Measurements from ENCODE around the gene PPM1A. TPM values are rescaled to one million over a fixed set of nuclear protein-coding genes. Genes with fewer than 3 reads are reported as not detected.

The PPM1A gene
- total RNA-seq, 8 experiments from 2014 or later, result 19.5 to 36.3 (median 32.6) TPM

DNA sequence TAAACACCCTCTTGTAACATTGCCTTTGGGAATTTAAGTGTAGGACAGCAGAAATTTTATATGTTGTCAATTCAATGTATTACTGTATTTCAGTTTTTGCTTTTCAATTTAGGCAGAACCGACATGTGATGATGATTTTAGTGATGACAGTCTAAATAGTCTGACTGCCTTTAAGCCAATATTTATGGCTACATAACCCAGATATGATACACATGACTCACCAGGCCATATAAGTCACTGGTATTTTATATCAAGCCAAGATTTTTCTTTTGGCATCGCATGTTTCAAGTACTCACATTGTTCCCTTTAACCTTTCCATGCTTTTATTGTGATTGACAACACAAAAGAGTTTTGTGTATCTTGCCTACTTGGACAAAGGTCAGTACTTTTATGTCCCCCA is 13.6 kb upstream of the PPM1A start:
- no peaks in the 10 kb centered on the region for H3K4me1 ChIP-seq (replicated peaks in 1 of 2)
- H3K4me3 ChIP-seq, result no peak overlapping the region
- no peak overlapping the region for H3K27ac ChIP-seq
- WGBS, 10 experiments, result 10 to 100% (median 78%) methylated on average over 1 to 2 of the region's 2 CpGs
- ATAC-seq (replicated peaks in 6 of 8), result no peak
- in situ Hi-C loops (cut with MboI; ENCODE audit: low pct_unique_long_range_greater_than_20kb in 2 of 9, low sequenced_read_pairs in 9 of 9, unreplicated experiment in 9 of 9), result no loop called here

DNA sequence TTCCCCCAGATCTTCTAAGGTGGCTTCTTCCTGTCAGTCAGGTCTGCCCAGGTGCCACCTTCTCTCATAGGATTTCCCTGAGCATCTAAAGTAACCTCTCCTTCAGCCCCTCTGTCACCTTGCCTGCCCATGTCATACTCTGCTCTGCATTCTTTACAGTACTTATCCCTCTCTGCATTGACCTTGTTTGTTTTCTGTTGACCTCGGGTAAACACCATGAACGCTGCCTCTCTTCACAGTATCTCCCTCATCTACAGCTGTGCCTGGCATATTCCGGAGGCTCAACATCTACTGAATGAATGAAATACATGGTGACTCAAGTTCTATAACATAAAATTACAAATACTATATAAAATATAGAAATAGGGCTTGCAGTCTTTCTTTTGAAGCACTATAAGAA is 10.1 kb upstream of the PPM1A start:
- no peak for ATAC-seq (replicated peaks in 6 of 8)
- Histone ChIP-seq H3K4me3 (no peak overlapping the region), H3K4me1 (replicated peaks in 1 of 2) (no peaks in the 10 kb centered on the region), H3K27ac (no peak overlapping the region)
- 22 to 100% (median 72%) methylated on average over 2 to 3 of the region's 3 CpGs; no CpG with 5 or more reads in 5 of the 10 experiments for WGBS, 10 experiments
- in situ Hi-C loops (cut with MboI; ENCODE audit: low pct_unique_long_range_greater_than_20kb in 2 of 9, low sequenced_read_pairs in 9 of 9, unreplicated experiment in 9 of 9), result no loop called here

- WGBS, 10 experiments, result 15 to 100% (median 64%) methylated on average over 1 to 6 of the region's 7 CpGs; no CpG with 5 or more reads in 1 of the 10 experiments
- H3K4me1 ChIP-seq (replicated peaks in 1 of 2), result no peaks in the 10 kb centered on the region
- no peak for ATAC-seq (replicated peaks in 6 of 8)
- no peak overlapping the region for H3K4me3 ChIP-seq
- H3K27ac ChIP-seq, result no peak overlapping the region
- in situ Hi-C loops (cut with MboI; ENCODE audit: low pct_unique_long_range_greater_than_20kb in 2 of 9, low sequenced_read_pairs in 9 of 9, unreplicated experiment in 9 of 9), result no loop called here
These were observed 8.7 kb upstream of the PPM1A start for GRCh38 chr14:60240139-60240856.

- in situ Hi-C loops (cut with MboI; ENCODE audit: low pct_unique_long_range_greater_than_20kb in 2 of 9, low sequenced_read_pairs in 9 of 9, unreplicated experiment in 9 of 9), result no loop called here
- no peak overlapping the region for H3K4me3 ChIP-seq
- no peak overlapping the region for H3K27ac ChIP-seq
- WGBS, 10 experiments, result 0 to 86% (median 43%) methylated on average over 1 of the region's 1 CpG; no CpG with 5 or more reads in 3 of the 10 experiments
- ATAC-seq (replicated peaks in 6 of 8), result no peak
- H3K4me1 ChIP-seq (replicated peaks in 1 of 2), result no peaks in the 10 kb centered on the region
These were observed 7.9 kb upstream of the PPM1A start for GRCh38 chr14:60241091-60241490.

- 20 to 100% (median 87%) methylated on average over 1 to 2 of the region's 2 CpGs; no CpG with 5 or more reads in 5 of the 10 experiments for WGBS, 10 experiments
- Histone ChIP-seq H3K4me1 (replicated peaks in 1 of 2) (no peaks in the 10 kb centered on the region), H3K27ac (no peak overlapping the region), H3K4me3 (no peak overlapping the region)
- ATAC-seq (replicated peaks in 6 of 8), result no peak
- in situ Hi-C loops (cut with MboI; ENCODE audit: low pct_unique_long_range_greater_than_20kb in 2 of 9, low sequenced_read_pairs in 9 of 9, unreplicated experiment in 9 of 9), result no loop called here
These were observed 6.6 kb upstream of the PPM1A start for GRCh38 chr14:60242429-60242828.

DNA sequence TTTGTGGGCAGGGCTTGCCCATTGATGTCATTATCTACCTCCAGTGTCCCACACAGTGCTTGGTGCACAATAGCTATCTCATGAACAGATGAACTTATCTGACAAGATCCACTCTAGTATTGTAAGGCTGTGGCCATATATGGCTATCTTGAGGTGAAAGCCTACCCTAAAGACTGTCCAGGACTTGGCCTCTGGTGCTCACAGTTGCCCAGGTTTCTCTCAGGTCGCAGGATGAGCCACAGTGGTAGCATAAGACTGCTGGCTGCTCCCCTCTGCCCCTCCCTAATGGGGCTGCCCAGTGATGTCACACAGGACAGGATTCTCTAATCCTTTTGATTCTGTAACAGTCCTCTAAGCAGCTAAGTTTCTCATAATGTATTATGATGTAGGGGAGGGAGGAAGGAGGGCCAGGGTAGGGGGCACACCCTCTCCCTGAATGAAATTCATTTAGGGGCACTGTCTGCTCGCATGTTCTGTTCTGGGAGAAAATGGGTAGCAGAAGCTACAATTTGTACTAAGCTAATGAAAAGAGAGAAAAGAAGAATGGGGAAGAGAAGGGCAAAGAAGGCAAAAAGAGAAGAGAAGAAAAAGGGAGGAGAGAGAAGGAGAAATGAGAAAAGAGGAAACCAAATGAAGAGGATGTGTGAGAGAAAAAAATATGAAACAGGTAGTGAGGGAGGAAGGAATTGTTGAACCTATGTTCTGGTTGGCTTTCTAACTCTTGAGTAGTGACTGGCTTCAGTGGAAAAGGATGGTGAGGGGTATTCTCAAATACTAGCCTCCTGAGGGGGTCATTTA is 3.4 kb upstream of the PPM1A start:
- in situ Hi-C loops (cut with MboI; ENCODE audit: low pct_unique_long_range_greater_than_20kb in 2 of 9, low sequenced_read_pairs in 9 of 9, unreplicated experiment in 9 of 9), result no loop called here
- no peak overlapping the region for H3K27ac ChIP-seq
- WGBS, 10 experiments, result 56 to 100% (median 80%) methylated on average over 1 of the region's 2 CpGs; no CpG with 5 or more reads in 1 of the 10 experiments
- no peak for ATAC-seq (replicated peaks in 6 of 8)
- no peak overlapping the region for H3K4me3 ChIP-seq
- peaks cover 3% of the 10 kb centered on the region in 2 donors for H3K4me1 ChIP-seq (replicated peaks in 1 of 2)

- Histone ChIP-seq H3K4me3 (peak overlapping the region; percentile 70 to 92 (median 77)), H3K4me1 (replicated peaks in 1 of 2) (peaks cover 9 to 19% of the 10 kb centered on the region in 2 donors), H3K27ac (peak overlapping the region; percentile 97 to 99)
- peak; percentile 50 to 71 (median 57) for ATAC-seq (replicated peaks in 6 of 8)
- 0 to 2% (median 0%) methylated on average over 1 to 20 of the region's 27 CpGs; no CpG with 5 or more reads in 3 of the 10 experiments for WGBS, 10 experiments
- in situ Hi-C loops (cut with MboI; ENCODE audit: low pct_unique_long_range_greater_than_20kb in 2 of 9, low sequenced_read_pairs in 9 of 9, unreplicated experiment in 9 of 9), result no loop called here
These were observed 876 bp upstream of the PPM1A start for GRCh38 chr14:60247994-60248696.

- Histone ChIP-seq H3K4me1 (replicated peaks in 1 of 2) (peaks cover 9 to 19% of the 10 kb centered on the region in 2 donors), H3K4me3 (peak overlapping the region; percentile 70 to 92 (median 77)), H3K27ac (peak overlapping the region; percentile 94 to 97)
- 0% methylated on average over 1 of the region's 107 CpGs; no CpG with 5 or more reads in 8 of the 10 experiments for WGBS, 10 experiments
- peak; percentile 48 to 68 (median 64) for ATAC-seq (replicated peaks in 6 of 8)
- in situ Hi-C loops (cut with MboI; ENCODE audit: low pct_unique_long_range_greater_than_20kb in 2 of 9, low sequenced_read_pairs in 9 of 9, unreplicated experiment in 9 of 9), result no loop called here
These were observed 568 bp downstream of the PPM1A start for GRCh38 chr14:60249321-60250256.

DNA sequence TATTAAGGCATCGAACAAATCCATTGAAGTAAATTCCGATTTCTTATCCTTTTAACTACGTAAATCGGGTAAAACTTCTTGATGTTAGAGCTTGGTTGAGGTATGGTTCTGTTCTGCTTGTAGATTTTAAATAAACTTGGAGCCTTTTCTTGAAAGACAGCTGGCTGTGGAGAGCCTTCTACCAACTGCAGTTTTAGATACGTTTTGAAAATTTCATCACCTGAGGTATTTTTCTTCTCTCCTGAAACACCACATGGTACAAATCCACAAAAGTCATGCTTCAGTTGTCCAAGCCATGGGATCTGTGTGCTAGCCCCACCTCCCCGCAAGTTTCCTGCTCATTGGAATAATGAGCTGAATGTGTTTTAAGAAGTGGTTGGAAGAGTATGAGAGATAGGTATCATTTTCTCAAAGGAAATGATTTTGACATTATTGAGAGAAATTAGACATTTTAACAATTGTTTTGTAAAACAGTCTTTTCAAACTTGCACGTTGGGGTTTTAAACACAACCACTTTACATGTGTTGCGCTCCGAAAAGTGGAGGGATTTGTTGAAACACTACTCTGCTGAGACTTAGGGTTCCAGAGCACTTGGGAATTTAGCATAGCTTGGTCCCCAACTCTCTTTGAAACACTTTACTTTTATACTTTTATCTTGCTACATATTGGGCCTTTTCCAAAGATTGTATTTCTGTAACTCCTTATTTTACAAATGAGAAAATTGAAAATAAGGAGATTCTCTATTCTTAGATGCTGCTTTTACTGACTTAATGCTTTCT is 1.4 kb downstream of the PPM1A start:
- 0 to 18% (median 8%) methylated on average over 5 to 9 of the region's 9 CpGs; no CpG with 5 or more reads in 2 of the 10 experiments for WGBS, 10 experiments
- Histone ChIP-seq H3K4me1 (replicated peaks in 1 of 2) (peaks cover 9 to 19% of the 10 kb centered on the region in 2 donors), H3K4me3 (peak overlapping the region; percentile 70 to 92 (median 77)), H3K27ac (peak overlapping the region; percentile 94 to 97)
- in situ Hi-C loops (cut with MboI; ENCODE audit: low pct_unique_long_range_greater_than_20kb in 2 of 9, low sequenced_read_pairs in 9 of 9, unreplicated experiment in 9 of 9), result no loop called here
- no peak for ATAC-seq (replicated peaks in 6 of 8)

DNA sequence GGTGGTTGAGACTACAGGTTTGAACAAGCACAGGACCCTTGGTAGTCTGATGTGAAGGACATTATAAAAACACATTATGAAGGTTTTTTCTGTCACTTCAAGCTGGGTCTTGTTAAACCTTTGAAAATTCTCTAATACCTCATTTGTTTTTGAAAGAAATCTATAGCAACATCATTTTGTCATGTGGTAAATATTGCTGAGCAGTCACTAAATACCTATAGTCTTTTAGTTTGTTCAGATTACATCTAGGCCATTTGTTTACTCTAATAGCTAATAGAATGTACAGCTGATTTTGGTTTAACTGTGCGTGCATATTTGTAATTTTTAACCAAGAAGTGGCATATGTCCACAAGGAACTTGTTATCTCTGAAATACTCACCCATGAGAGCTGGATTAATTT is 2.9 kb downstream of the PPM1A start:
- peak overlapping the region in 3 of 5 donors; percentile 2 to 73 (median 12) for H3K4me3 ChIP-seq
- in situ Hi-C loops (cut with MboI; ENCODE audit: low pct_unique_long_range_greater_than_20kb in 2 of 9, low sequenced_read_pairs in 9 of 9, unreplicated experiment in 9 of 9), result no loop called here
- ATAC-seq (replicated peaks in 6 of 8), result no peak
- no peak overlapping the region for H3K27ac ChIP-seq
- WGBS, 10 experiments, result 13 to 100% (median 87%) methylated on average over 1 of the region's 1 CpG; no CpG with 5 or more reads in 1 of the 10 experiments
- H3K4me1 ChIP-seq (replicated peaks in 1 of 2), result peaks cover 9 to 19% of the 10 kb centered on the region in 2 donors

DNA sequence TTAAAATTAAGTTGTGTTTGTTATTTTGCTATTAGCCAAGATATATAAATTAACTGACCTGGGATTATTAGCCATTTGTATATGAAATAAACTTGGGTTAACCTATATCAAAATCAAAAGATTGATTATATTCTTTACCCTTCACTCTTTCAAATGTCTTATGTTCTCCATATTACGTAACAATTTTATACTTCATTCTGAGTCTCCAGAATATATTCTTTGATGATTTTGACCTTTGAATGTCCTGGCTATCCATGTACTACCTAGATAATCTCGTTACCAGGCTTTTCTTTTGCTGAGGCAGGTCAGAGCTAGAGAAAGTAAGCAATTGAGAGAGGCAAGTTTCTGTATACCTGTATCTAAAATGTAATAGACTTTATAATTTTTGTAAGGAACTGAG is 3.6 kb downstream of the PPM1A start:
- Histone ChIP-seq H3K4me1 (replicated peaks in 1 of 2) (peaks cover 8 to 18% of the 10 kb centered on the region in 2 donors), H3K27ac (no peak overlapping the region), H3K4me3 (no peak overlapping the region)
- WGBS, 10 experiments, result 95 to 100% (median 100%) methylated on average over 1 to 2 of the region's 2 CpGs
- in situ Hi-C loops (cut with MboI; ENCODE audit: low pct_unique_long_range_greater_than_20kb in 2 of 9, low sequenced_read_pairs in 9 of 9, unreplicated experiment in 9 of 9), result no loop called here
- no peak for ATAC-seq (replicated peaks in 6 of 8)

Measured in motor neuron (in vitro differentiated cells).